NCI-H187 treated with DMSO at 0.1 percent for 48 hours (cell line): ENCODE data around the gene FRMPD4.

Source experiments
- DNase-seq: peaks from one replicate; lab custom pipeline; 2025; lab: John Stamatoyannopoulos, UW

The FRMPD4 gene

DNA sequence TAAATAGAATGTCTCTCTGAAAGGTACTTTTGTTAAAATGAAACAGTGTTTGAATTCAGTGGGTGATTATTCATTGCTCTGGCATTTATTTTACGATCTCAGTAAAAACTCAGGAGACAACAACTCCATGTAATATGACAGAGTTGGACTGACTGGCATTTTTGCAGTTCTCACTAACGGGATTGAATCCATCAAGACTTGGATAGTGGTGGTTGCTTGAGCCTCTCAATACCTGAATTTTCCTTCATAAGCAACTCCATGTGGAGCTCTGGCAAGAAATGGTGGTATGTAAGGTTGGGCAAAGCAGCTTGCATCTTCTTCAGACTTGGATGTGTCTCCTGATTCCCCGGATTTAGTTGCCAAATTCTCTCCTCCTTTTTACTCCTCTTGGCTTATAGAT is 72.7 kb downstream of the FRMPD4 start:
- no peak for DNase-seq

DNA sequence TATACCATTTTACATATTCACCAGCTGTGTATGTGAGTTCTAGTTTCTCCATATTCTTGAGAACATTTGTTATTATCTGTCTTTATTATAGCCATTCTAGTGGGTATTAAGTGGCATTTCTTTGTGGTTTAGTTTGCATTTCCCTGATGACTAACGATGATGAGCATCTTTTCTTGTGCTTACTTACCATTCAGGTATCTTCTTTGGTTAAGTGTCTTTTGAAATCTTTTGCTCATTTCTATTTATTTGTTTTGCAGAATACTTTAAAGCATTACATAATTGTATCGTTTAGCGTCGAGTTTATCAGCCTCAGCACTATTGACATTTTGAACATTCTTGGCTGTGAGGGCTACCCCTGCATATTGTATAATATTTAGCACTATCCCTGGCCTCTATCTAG is 85.4 kb downstream of the FRMPD4 start:
- DNase-seq = no peak

DNA sequence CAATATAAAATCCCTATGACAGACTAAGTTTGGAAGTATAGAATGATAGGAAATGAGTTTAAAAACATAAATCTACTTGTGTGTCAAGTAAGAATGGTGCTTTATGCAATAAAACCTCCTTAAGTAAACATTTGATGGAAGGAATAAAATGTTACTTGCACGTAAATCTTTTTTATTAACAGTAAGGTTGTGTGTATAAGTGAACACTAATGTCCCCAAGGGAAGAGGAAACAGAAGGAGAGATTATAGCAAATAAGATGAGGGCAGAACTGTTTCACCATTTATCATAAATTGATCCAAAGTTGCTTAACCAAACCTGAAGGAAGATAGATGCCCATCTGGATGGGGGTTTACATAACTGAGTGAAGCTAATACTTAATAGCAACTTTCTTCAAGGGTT is 86.8 kb downstream of the FRMPD4 start:
- DNase-seq = no peak

DNA sequence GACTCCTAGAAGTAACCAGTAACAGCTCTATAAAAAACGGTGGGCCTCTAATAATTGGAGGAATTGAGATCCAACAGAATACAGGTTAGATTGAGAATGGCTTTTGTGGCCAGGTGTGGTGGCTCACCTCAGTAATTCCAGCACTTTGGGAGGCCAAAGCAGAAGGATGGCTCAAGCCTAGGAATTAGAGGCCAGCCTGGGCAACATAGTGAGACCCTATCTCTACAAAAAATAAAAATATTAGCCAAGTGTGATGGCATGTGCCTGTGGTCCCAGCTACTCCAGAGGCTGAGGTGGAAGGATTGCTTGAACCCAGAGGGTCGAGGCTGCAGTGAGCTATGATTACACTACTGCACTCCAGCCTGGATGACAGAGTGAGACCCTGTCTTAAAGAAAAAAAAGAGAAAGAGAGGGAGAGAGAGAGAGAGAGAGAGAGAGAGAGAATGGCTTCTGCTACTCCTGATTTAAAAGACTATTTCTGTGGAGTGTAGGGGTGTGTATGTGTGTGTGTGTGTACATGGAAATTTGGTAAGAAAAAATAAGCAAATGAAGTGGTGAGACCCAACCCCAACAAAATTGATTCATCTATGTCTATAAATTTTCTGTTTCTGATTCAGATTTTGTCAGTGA is 89.3 kb downstream of the FRMPD4 start:
- DNase-seq = no peak

DNA sequence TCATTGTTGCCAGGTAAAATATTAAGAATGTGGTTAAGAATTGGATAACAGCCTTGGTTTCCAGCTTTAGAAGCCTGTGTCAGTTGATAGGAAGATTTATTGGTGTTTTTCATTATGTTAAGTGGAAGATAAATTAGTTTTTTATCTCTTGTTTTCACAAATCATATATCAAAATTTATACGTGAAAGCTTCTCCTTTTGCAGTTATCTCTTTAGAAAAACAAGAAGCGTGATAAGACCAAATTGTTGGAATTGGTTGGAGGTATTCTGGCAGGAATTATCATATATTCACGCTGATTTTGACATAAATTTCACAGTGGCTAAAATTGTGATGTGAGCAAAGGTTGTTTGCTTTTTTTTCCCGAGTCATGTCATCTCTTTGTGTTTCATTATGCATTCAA is 90.6 kb downstream of the FRMPD4 start:
- no peak for DNase-seq

DNA sequence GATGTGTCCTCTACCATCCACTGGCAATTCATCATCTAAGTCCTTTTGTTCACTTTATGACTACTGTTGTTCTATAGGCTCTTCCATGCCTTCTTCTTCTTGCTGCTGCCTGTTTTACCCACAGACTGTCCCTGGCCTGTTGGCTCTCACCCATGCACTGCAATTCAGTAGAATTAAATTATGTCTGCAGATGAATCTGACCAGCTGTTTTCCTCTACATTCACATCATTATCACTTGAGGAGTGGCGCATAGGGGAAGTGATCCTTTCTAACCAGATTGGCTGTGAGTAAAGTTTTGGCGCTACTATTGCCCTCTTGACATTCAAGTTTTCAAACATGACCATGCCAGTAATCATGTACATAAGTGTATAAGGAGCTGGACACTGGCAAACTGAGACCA is 91.7 kb downstream of the FRMPD4 start:
- DNase-seq = no peak

DNA sequence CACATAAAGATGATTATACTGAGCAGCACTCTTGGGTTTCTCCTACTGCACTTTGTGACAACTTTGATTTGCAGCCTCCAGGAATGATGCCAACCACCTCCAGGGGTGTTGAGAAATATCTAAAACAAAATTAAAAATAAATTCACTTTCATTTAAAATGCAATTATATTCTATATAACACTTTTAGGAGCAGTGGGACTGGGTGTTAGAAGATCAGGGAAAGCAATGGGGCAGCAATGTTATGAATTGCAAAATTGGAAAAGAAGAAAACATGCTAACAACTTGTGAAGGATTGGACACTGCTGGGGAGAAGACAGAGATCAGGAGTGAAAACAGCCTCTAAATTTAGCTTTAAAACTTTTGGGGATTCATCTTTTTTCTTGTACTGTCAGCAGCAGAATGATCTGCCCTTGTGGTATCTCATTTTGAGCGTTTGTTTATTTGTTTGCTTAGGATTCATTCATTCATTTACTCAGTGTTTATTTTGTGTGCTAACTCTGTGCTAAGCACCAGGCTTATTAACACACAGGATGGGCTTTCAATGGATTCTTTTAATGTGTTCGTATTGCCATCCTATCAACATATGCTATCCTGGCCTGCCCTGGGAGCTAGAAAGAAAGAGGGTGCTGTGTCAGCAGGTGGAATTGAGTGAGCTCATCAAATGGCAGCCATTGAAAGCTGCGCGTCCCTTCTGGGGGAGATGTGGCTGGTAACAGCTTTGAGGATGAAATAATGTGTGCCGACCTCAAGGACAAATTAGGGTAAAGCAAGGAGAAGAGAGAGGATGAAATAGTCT is 96.5 kb downstream of the FRMPD4 start:
- no peak for DNase-seq

DNA sequence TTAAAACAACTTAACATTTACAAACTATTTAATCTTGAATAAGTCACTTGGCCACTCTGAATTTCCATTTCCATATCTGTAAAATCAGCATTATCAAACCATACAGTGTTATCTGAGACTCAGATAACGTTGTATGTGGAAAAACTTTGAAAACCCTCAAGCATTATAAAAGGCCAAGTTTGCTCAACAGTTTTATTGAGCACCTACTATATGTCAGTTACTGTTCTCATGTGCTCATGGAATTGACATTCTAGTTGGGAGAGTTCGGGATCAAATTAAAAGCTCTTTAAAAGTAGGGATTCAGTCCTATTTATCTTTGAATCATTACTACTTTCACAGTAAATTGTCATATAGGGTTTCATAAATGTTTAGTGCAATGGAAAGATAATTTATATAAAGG is 97.9 kb downstream of the FRMPD4 start:
- no peak for DNase-seq

DNA sequence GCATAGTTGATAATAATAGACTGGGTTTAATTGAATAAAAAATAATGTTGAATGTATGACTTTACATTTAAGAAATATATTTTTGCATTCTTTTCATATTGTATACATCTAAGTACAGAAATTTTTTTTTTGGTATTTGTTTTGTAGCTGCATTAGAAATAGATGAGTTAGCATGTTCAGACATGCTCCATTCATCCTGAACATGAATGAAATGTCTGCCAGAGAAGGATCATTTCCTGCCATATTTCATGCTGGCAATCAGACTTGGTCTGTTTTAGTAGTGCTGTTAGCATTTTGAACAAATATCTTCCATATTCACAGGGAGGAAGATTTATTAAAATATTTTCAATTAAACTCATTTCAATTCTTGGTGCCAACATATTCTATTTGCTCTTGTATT is 98.9 kb downstream of the FRMPD4 start:
- no peak for DNase-seq

DNA sequence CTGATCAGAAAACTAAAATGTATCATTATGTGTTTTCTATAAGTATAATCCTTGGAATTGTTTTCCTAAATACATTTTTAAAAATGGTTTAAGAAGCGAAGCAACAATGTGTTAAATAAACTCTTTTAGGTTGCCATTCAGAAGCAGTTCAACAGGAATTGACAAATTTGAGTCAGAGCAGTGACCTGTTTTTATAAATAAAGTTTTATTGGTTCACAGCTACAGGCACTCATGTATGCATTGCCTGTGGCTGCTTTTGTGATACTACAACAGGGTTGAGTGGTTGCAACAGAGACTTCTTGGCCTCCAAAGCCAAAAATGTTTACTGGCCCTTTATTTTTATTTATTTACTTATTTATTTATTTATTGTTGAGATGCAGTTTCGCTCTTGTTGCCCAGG is 99.5 kb downstream of the FRMPD4 start:
- no peak for DNase-seq

DNA sequence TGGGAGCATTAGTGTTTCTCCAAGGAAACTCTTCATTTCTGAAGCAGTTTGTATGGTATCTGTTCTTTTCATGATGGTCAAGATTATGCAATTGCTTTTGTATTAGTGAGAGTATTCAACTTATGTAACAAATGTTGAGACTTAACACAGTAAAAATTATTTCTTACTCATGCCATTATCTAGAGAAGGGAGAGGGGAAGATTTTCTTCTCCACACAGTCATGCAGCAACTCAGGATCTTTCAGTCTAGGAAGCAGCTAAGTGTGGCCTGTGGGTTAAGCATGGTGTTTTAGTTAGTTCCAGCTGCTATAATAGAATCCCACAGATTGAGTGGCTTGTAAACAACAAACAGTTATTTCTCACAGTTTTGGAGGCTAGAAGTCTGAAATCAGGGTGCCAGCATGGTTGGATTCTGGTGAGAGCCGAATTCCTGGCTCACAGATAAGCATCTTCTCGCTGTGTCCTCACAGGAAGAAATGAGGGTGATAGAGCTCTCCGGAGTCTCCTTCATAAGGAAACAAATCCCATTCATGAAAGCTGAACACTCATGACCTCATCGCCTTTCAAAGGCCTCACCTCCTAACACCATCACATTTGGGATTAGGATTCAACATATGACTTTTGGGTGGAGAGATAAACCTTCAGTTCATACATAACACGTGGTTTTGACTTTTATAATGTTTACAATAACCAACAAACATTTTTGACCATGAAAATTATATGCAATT is 101.2 kb downstream of the FRMPD4 start:
- DNase-seq = no peak

DNA sequence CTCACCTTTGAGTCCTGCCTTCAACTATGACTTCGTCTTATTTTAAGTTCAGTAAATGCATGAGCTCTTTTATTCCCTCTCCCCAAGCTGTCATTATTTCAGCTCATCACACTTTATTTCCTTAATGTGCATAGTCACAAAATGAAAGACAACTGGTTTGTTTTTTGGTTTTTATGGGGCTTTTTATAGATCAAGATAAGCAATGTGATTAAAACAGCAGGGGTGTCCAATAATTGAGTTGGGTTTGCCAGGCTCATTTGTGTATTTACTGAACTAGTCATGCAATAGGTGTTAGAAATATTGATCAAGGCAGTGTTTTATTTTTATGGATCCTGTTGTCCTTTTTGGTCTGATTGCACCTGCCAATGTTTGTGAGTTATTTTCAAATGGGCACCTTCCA is 102.2 kb downstream of the FRMPD4 start:
- DNase-seq = no peak

DNA sequence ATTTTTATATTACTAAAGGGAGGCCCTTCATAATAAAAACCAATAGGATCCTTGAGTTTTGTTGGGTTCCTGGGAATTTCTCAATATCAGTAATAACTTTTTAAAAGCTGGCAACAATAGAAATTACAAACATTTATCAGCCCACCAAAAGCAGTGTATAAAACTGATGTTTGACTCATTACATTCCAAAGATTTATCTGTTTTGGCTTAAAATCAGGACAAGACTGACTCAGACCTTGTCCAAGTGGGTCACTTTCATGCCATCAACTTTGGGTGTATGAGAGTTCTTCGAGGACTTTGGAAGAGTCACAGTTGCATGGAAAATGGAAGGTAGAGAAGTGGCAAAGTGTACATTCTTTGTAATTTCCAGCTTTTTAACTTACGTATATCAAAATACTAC is 102.8 kb downstream of the FRMPD4 start:
- no peak for DNase-seq

DNA sequence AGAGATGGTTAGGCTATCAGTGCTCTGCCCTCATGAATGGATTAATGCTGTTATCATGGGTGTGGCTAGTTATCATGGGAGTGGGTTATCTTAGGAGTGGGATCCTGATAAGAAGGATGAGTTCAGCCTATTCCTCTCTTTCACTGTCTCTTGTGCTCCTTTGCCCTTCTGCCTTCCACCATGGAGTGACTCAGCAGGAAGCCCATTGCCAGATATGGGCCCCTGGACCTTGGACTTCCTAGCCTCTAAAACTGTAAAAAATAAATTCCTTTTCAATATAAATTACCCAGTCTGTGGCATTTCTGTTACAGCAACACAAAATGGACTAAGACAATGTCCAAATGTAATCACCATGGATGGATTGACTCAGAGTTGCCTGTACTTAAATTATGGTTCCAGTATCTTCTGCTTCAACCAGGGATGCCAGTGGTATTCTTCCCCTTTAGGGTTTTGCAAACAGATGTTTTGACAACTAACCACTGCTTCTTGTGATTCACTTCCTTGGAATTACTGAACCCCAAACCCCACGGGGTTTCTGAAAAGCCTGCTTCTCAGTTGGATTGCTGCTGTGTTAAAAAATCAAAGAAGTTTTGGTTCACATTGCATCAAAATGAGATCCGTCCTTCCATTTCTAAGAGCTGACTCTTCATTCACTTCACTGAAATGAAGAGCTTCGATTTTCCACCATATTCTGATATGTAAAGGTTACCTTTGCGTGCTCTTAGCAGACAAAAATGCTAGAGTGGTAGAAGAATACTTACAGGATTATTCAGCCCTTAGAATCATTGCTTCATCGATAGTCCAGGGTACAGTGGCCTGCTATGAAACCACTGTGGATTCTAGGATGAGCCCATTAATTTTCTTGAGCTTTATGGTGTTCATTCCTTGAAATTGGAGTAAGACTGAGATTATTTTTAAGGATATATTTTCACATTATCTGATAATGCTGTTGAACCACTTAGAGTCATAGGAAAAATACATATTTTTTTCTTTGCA is 107.7 kb downstream of the FRMPD4 start:
- no peak for DNase-seq

DNA sequence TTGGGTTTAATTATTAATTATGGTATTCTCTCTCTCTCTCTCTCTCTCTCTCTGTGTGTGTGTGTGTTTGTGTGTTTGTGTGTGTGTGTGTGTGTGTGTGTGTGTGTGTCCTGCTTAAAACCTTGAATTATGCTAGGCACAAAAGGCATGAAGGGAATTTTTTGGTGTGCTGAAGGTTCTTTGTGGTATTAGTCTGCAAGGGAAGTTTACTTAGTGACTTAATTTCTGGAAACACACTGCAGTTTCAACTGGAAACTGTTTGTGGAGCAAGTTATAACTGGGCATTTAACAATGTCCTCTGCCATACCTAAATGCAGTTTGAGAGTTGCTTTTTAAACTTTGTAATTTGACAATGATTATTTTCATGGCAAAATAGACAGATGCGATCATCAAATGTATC is 111.7 kb downstream of the FRMPD4 start:
- no peak for DNase-seq

DNA sequence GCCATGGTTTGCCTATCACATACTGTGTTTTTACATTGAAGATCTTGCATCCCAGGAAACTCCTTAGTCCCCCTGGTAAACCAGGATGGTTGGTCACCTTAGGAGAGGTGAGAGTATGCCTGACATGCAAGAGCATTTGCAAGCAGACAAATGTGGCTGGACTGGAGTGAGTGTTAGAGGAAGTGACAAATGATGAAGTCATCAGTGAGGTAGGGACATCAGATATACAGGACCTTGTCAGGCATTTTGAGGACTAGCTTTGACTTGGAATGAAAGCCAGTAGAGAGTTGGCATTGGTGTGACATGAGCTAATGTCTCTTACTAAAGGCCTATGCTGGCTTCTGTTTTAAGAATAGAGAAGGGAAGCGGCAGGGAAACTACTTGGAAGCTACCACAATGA is 124.9 kb downstream of the FRMPD4 start:
- DNase-seq = no peak

DNA sequence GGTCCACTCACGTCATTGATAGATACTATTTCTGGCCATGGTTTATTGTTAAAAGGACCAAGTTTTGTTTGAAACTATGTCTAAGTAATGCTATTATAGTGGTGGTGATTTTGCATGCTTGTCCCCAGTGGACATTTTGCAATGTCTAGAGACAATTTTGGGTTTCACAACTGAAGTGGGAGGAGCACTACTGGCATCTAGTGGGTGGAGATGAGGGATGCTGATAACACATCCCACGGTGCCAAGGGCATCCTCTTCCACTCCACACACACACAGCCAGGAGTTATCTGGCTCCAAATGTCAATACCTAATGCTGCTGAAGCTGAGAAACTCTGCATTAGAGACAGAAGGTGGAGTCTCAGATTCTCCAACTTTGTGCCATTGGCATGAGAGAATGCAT is 131.2 kb downstream of the FRMPD4 start:
- DNase-seq = no peak

DNA sequence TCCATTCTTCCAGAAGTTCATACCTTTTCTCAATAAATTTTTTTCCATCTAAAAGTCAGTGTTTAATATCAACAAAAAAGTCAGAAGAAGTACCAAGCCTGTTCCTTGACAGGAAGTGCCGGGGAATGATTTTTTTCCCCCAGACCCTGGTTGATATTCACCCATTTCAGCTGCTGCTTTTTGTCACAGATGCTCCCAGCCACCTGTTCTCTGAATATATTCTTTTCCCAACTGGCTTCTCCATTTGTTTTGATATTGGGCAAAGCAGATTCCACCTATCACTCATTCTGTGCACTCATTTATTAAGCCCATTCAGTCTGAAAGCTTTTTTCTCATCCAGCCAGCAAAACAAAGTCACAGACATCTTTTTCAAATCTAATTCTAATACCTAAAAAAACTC is 139.9 kb downstream of the FRMPD4 start:
- DNase-seq = no peak

DNA sequence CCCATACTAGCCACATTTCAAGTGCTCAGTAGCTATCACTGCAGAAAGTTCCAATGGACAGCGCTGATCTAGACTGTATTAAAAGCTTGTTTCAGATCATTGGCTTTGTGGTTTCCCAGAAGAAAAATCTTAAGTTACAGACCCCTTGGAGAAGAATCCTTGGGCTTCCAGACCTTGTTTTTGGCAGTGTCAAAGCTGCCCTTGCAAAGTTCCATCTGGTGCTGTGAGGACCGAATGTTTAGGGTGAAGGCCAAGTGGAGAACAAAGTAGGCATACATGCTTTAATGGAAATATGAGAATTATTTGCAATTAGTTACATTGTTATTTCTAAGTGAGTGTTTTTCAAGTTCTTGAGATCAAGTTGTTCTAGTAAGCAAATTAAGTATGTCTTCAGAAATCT is 144.7 kb downstream of the FRMPD4 start:
- DNase-seq = no peak

DNA sequence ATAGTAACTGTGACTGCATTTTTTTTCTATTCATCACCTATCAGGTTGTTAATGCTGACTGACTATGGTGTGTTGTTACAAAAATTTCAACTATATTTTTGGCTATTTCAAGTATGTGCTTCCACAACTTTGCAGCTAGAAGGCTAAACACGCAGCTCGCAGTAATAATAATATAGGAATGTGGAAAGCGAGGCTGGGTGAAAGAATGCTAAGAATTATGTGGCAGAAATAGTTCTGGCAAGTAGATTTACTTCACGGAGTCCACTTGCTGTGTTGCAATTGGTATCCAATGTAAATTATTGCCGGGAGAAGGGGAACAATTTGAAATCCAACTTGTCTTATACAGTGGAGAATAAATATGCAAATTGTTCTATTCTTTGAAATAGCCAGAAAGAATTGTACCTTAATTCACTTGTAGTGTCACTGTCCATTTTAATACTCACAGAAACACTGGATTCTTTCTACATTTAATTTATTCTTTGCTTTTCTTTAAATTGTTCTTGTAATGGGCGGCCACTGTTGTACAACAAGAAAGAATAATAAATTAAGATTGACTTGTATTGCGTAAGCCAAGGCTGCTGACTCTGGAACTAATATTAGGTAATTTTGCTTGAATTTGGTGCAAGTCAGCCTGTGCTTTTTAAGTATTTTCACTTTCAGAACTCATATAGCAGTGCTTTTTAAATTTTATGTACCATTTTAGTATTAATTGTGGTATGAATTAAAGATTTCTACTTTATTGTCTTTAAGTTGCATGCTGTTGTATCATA is 154.9 kb downstream of the FRMPD4 start:
- DNase-seq = no peak

DNA sequence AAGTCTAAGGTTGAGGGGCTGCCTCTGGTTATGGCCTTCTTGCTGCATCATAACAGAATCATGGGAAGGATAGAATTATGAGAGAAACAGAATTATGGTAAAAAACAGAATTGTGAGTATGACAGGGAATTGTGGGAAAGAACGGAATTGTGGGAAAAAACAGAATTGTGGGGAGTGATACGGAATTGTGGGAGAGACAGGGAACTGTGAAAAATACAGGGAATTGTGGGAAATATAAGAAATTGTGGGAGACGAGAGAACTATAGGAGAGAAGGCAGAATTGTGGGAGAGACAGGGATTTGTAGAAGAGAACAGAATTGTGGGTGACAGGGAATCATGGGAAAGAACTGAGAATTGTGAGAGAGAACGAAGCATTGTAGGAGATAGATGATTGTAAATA is 159.1 kb downstream of the FRMPD4 start:
- no peak for DNase-seq
